DMS 273 treated with DMSO at 0.1 percent for 48 hours (cell line): Measurements from ENCODE around the gene SLC39A10.
"Not testable (repeated sequence)": the region's sequence is repeated elsewhere in the genome, so short reads cannot be mapped to it uniquely, and the experiment has no call there.

Experiments used
- DNase-seq: peaks from one replicate; lab custom pipeline; 2025; lab: John Stamatoyannopoulos, UW

Gene SLC39A10, protein sequence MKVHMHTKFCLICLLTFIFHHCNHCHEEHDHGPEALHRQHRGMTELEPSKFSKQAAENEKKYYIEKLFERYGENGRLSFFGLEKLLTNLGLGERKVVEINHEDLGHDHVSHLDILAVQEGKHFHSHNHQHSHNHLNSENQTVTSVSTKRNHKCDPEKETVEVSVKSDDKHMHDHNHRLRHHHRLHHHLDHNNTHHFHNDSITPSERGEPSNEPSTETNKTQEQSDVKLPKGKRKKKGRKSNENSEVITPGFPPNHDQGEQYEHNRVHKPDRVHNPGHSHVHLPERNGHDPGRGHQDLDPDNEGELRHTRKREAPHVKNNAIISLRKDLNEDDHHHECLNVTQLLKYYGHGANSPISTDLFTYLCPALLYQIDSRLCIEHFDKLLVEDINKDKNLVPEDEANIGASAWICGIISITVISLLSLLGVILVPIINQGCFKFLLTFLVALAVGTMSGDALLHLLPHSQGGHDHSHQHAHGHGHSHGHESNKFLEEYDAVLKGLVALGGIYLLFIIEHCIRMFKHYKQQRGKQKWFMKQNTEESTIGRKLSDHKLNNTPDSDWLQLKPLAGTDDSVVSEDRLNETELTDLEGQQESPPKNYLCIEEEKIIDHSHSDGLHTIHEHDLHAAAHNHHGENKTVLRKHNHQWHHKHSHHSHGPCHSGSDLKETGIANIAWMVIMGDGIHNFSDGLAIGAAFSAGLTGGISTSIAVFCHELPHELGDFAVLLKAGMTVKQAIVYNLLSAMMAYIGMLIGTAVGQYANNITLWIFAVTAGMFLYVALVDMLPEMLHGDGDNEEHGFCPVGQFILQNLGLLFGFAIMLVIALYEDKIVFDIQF

DNA sequence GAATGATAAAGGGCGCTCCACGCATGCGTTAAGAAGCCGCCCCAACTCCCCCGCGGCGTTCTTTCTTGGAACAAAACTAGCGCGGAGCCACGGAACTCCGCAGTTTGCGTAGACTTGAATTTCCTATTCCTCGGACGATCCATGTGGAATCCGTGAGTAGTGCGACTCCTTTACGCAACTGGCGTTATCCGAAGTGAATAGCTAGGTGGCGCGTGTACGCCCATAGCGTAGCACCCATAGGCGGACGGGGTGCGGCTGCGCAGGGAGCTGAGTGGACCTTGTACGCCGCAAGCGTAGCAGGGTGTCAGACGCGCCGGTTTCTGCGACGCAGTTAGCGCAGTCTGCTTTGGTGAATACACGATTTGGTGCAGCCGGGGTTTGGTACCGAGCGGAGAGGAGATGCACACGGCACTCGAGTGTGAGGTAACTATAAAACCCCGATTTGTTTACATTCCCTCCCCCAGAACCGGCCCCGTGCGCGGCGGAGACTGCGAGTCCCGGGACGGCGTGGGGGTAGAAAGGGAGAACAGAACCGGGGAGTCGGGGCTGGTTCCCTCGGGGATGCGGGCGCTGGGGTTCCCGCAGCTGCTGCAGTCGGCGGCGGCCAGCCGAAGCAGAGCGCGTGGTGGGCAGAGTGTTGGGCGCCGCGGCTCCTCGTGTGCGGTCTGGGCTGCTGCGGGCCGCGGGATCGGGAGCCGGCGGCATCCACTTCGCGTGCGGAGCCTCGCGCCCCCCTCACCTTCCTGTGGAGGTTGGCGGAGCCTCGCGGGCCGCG lies at the start of gene SLC39A10:
Gene SLC39A10 (plus strand): TSS at position 368 of the 775 bp plus-strand sequence. CDS start 22,817 bp downstream, outside the sequence.
- DNase-seq: peak; percentile 93

DNA sequence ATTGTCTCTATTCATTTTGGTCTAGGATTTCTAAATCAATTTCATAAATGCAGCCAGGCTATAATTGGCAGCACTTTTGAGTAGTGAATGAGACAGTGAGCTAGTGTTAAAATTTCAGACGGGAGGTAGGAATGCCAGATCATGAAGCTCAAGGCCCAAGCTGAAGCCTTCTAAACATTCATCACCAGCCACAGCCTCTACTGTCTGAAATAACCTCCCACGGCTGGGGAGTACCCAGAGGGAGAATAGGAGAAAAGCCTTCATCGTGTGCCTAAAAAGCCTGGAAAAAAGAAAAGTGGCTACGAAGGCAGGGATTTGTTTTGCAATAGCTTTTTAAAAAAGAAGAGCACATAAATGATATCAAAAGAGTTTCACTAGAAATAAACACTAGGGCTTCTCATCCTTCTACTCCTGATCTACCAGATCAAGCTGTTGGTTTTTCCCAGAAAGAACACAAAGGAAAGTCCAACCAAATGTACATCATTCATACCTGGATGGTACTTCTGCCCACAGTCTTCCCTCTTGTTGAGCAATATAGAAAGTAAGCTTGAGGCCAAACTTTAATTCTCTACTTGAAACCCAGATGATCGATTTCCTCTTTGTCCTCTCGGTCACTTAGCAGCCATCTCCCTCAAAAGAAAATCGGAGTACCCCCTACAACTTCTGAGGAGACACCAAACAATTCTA lies 48.1 kb upstream of the SLC39A10 start:
- DNase-seq: no peak

DNA sequence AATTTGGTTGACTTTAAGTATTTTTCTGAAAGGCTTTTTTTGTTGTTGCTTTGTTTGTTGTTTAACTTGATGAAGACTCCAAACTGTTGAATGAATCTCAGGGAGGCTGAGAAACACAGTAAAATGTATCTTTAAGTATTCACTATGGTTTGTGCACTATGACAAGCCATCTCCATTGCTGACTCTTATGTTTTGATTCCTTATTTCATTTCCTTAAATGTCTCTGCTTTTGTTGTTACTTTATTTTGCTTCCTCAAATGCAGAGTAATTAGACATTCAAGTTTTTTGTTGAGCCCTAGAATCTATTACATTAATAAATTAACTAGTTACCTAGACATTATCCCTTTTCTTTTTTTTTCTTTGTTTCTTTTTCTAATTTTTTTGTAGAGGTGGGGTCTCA lies 46.3 kb upstream of the SLC39A10 start:
- DNase-seq: no peak

DNA sequence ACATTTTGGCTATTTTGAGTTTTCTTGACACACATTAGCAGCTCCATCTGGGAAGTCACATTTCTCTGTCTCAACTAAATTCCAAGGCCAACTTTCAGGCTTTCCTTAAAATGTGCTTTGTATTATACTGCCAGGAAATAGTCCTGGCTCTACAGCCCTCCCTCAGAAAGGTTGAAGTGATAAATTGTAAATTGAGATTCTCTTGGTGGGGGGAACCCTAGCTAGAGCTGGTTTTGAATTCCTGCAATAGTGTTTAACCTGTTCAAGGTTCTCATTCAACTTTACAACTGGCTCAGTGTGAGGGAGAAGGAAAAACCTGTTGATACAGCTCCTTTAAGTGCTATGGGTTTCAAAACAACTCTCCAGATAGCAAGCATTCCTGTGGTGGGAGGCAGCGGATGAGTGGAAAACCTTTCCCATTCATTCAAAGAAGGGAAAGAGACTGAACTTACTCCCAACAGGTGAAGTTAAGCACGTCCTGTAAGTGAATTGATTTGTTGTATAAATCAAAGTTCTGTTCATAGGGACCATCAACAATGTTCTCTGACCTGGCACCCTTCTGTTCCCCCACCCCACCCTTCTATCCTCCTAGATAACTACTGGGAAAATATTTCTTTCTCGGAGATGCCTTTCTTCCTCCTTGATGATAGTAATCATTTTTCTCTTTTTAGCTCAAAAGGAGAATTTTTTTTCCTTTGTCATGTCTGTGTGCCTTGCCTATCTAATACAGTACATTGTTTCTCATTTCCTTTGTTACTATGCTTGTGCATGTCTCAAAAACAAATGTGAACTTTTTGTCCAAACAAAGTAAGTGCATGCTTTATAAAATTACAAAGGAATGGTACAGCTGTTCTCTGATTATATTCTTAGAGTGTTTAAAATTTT lies 44.2 kb upstream of the SLC39A10 start:
- no peak for DNase-seq

DNA sequence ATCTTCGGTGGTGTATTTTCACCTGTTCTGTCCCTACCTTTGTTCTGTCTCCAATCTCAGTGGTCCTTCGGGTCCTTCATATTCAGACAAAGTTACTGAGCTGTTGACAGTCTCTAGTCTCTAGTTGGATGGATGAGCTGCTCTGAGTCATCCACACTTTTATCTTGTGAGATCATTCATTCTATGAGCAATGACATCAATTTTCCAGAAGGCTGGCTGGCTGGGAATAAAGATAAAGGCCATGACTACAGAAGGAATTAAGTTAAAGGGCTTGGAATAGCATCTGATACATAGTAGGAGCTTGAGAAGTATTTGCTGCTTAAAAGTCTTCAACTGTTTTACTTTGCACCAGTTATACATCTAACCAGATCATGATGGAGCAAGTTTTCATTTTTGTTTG lies 43.1 kb upstream of the SLC39A10 start:
- DNase-seq: no peak

DNA sequence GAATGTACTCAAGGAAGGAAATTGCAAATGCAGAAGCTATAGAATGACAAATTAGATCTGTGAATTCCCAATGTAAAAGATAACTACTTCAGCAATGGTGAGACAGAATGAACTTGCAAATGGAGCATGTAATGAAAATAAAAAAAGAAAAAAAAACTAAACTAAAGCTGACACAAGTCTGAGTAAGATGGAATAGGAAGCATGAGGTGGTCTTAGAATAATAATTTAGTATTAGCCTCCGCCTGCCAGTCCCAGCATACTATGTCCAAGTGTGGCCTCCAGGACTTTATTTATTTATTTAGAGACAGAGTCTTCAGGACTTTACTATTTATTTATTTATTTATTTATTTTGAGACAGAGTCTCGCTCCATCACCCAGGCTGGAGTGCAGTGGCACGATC lies 37.4 kb upstream of the SLC39A10 start:
- no peak for DNase-seq

DNA sequence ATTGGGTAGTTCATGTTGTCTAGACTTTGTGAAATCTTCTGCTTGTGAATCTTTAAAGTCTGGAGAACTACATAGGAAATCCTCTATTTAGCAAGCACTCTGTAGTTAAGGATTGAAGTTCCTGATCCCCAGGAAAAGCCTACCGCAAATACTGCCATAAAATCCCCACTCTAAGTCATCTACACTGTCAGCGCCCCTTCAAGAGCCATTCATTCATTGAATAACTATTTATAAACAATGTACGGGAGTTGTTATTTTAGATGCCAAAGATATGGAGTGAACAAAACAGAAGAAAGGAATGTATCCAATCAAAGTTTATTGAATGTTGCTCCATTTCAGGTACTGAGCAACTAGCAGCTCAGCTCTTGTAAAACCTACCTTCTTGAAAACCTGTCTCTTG lies 36.5 kb upstream of the SLC39A10 start:
- DNase-seq: no peak

DNA sequence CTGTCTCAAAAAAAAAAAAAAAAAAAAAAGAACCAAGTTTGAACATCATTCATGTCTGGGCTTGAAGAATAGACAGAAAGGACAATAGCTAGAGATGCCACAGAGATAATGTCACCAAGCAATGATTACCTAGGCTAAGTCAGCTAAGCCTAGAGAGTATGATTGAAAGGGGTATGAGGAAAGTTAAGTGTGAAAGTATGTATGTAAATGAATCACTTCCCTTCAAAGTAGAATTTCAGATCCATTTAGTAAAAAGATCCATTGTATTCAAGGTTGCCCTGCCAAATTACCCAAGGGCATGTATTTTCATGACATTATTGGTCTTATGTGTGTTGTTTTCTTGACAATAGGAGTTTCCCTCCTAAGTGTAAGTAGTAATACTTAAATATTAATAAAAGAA lies 34.1 kb upstream of the SLC39A10 start:
- no peak for DNase-seq

DNA sequence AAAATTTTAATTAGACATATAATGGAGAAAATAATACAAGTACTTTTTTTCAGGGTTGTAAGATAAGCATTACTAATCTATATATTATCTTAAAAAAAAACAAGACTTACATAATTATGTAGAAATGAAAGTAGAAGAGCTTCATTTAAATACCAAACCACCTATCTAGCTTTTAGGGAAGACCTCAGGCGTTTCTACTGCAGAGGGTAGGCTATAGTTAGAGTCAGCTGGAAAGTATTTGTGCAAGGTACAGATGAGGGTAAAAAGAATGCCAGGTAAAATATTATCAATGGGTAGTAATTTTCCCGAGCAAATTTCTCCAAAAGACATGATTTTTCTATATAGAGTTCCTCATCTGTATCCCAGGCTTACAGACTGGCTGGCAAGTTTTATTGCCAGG lies 30.5 kb upstream of the SLC39A10 start:
- no peak for DNase-seq

DNA sequence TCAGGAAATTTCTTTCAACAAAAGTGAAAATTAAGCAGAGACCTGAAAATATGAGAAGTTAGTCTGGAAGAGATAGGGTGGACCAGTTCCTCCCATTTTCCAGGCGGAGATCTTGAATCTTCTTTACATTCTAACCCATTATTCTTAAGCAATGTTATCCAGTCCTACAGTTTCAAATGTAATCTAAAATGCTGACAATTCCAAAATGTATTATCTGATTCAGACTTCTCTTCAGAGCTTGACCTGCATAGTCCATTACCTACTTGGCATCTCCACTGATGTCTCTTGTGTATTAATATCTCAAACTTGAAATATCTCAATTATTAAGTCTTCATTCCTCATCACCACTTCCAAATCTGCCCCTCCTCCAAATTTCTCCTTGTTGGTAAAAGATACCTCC lies 28.4 kb upstream of the SLC39A10 start:
- no peak for DNase-seq

DNA sequence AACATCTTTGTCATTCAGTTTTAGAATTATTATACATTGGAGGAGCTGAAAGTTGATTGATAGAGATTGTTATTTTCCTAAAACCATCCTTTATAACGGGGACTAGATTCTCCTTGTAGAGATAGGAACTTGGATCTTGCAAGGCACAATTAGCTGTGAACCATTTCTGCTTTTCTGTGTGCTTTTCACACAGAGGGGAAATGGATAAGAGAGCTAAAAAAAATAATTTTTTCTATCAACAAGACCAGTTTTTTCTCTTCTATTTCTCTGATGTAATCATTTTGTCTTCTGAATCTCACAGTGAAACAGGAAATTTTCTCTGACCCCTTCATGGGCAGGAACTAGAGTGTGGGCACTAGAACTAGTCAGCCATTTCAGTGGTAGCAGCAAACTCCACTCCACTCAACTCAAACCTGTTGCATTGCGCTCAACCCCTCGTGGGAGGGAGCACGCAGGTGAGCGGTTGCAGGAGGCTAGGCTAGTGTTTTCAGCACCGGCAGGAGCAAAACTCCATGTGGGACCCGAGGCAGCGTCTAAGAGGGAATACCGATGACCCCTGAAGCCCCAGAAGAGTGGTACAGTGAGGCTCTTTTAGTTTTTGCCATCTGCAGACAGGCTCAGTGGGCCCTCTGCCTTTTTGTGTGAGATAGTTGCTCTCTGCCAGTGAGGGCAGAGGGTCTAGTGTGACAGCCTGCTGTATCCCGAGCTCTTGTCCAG lies 24.0 kb upstream of the SLC39A10 start:
- DNase-seq: no peak

DNA sequence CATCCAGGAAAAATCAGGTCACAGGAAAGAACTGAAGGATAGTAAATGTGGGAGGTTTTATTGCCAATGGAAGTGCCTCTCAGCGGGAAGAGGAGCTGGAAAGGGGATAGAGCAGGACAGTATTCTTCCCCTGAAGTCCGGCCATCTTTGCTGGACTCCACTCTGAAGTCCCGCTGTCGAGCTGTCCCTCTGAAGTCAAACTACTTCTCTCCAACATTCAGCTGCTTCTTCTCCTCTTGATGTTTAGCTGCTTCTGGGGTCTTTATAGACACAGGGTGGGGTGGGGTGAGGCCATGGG lies 23.5 kb upstream of the SLC39A10 start:
- no peak for DNase-seq

DNA sequence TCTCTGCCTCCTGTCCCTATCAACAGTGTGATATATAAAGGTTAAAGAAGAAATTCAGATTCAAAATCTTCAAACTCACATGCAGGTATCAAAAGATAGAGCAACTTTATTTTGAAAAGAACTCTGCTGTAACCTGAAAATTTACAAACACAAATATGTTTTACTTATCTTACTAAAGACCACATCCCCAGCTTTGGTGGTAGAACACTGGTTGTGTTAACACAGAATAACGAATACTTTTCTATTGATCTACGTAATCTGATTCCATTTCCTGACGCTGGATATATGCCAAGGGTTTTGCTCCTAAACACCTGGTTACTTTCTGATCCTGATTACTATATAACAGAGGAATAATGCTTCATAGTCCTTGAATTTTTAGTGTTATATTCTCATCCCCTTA lies 23.1 kb upstream of the SLC39A10 start:
- DNase-seq: no peak

DNA sequence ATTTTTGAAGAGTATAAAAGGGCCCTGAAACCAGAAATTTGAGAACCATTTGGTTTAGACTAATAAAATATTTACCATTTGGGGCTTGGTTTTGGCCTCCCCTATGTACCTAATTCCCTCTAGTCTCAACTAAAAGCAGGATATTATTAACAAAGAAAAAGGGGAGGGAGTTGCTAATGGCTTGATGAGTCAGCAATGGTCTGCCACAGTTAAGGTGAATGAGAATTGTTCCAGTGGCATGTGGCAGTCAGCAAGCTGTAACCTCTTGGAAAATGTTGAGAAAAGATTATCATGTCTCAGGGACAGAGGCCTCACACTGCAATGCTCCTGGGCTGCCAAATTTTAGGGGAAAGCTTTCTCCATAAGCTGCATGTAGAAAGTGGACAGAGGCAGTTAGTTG lies 20.1 kb upstream of the SLC39A10 start:
- DNase-seq: no peak

DNA sequence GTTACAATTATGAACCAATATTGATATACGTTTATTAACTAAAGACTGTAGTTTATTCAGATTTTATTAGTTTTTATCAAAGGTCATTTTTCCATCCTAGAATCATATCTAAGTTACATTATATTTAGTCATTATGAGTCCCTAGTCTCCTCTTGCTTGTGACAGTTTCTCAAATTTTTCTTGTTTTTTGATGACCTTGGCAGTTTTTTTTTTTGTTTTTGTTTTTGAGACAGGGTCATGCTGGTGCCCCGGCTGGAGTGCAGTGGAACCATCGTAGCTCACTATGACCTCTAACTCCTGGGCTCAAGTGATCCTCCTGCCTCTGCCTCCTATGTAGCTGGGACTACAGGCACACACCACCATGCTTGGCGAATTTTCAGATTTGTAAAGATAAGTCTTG lies 18.3 kb upstream of the SLC39A10 start:
- DNase-seq: no peak

DNA sequence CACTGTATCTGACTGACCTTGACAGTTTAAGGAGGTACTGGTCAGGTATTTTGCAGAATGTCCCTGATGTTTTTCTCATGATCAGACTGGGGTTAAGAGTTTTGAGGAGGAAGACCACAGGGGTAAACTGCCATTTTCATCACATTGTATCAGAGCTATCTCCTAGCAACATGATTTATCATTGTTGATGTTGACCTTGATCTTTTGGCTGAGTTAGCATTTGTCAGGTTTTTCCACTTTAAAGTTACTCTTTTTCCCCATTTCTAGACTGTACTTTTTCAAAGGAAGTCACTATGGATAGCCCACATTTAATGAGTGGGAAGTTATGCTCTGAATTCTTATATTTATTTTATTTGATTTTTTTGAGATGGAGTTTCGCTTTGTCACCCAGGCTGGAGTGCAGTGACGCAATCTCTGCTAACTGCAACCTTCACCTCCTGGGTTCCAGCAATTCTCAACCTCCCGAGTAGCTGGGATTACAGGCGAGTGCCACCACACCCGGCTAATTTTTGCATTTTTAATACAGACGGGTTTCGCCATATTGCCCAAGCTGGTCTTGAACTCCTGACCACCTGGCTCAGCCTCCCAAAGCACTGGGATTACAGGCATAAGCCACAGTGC lies 17.7 kb upstream of the SLC39A10 start:
- no peak for DNase-seq

DNA sequence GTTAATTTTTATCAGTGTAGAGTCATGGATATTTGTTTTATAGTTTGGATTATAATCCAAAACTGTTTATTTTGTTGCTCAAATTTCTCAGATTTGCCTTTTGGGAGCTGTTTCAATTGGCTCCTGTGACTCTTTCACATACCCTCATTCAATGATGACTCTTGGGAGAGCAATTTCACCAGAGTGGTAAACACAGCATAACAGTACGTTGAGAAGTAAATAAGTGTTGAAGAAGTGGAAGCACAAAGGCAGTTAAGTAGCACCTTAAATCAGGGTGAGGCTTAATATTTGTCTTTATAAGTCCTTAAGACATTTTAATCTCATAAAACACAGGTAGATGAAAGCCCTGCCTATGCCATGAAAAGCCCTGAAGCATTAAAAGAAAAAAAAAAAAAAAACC lies 17.1 kb upstream of the SLC39A10 start:
- DNase-seq: no peak

DNA sequence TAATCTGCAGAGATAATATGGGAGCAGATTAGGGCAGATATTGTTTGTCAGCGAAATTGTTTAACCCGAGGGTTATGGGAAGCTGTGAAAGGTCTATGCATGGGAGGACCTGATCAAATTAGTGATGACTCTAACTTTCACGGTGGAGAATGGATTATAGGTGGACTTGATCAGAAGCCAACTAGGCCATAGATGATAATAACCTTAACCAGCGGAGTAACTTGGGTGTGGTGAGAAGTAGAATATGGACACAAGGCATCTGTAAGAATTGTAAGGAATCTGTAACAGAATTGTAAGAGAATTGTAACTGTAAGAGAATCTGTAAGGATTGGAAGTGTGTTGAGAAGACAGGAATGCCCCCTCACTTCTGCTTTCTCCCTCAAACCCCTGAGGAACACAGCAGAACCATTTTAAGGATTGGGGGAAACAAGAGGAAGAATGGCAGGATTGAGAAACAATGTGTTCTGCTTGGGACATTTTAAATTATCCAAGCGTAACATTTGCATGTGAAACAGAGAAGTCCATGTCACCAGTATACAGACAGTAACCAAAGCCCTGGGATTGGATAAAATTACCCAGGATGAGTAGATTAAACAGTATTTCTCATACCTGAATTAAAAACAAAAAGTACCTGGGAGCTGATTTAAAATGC lies 14.9 kb upstream of the SLC39A10 start:
- no peak for DNase-seq

DNA sequence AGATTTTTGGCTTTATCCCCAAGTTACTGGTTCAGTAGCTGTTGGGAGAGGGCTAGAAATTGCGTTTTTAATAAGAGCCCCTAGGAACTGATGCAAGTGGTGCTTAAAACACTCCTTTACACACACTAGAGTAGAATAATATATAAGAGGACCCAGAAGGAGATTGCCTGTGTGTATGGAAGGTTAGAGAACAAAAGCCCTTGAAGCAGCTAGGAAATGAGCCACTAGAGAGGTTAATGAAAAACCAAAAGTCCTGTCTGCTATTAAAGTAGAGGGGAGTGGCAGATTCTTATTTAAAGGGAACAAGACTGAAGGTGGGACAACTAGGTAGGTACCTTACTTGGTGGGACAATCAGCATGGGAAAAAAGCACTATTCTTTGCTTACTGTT lies 14.4 kb upstream of the SLC39A10 start:
- no peak for DNase-seq

DNA sequence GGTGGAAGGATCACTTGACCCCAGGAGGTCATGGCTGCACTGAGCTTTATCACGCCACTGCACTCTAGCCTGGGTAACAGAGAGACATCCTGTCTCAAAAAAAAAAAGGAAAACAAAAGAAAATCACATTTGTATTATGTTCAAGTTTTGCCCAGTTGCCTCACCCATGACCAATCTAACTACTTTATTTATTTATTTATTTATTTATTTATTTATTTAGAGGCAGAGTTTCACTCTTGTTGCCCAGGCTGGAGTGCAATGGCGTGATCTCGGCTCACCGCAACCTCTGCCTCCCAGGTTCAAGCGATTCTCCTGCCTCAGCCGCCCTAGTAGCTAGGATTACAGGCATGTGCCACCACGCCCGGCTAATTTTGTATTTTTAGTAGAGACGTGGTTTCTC lies 12.3 kb upstream of the SLC39A10 start:
- DNase-seq: not testable (repeated sequence)
